GM12892 (cell line): ENCODE results near the gene HKDC1.

Source experiments
- POLR2A ChIP-seq: IDR thresholded peaks from 2 replicates; pipeline ENCODE4 v1.6.1; 2011; ENCODE audit warnings: low read depth, low read length, control low read depth
- POLR2AphosphoS5 ChIP-seq: IDR thresholded peaks from 2 replicates; pipeline ENCODE4 v1.6.1; 2011; ENCODE audit warnings: low read depth, low read length, control low read depth
- TAF1 ChIP-seq: IDR thresholded peaks from 2 replicates; pipeline ENCODE4 v1.6.1; 2011; ENCODE audit warnings: low read depth, mild to moderate bottlenecking, control low read depth, low read length, borderline replicate concordance

DNA sequence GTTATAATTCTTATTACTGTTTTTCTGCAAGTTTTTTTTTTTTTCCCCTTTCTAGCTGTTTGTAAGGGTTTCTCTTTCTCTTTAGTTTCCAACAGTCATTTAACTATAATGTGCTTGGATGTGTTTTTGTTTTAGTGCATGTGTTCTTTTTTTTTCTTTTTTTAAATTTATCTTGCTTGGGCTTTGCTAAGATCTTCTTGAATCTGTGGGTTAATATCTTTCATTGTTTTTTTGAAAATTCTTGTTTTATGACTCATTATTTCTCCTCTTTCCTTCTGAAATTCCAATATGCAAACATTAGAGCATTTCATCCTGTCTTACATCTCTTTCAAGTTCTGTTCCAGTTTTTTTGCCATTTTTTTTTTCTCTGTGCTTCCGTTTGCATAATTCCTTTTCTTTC, 52.5 kb downstream of the HKDC1 start:
- TF ChIP-seq POLR2A (no peak), POLR2AphosphoS5 (no peak), TAF1 (no peak)
